Spleen (tissue), 7 donors: Measurements from ENCODE around the gene IRGC.

ENCODE experiments used
- POLR2A ChIP-seq, 3 donors: fragments of 450-650 bp; IDR thresholded peaks; one replicate each; pipeline ENCODE4 v1.5.1; 2017; ENCODE audit warnings: antibody characterized with exemption in 3 of 3, mild to moderate bottlenecking in 1 of 3
- POLR2AphosphoS5 ChIP-seq, 3 donors: sonication (generic); formaldehyde crosslinking; IDR thresholded peaks; one replicate each; pipeline ENCODE4 v1.5.1; 2017; ENCODE audit warnings: antibody characterized with exemption in 3 of 3
- TF ChIP-seq, protein P1 (sequence below), 11 experiments: fragments of 200-600 bp in 7 of 11; fragments of 450-650 bp in 4 of 11; sonication (generic) in 4 of 11; IDR thresholded peaks in 8 of 11; conservative IDR thresholded peaks in 3 of 11; 1 replicate in 7 of 11; 2 replicates in 4 of 11; pipeline versions ENCODE4 v1.4.0 to v1.8.0; 2016 to 2021; ENCODE audit warnings: antibody characterized with exemption in 11 of 11, inconsistent platforms in 4 of 11, mild to moderate bottlenecking in 1 of 11
- donor health status: DM: no; HTN: no; CAD: no; lungs with moderate emphysema.
- donor health status: DM: no; HTN: no; CAD: no.
- donor health status: DM: no; HTN: no; CAD: no.

- TF ChIP-seq, protein P1, sequence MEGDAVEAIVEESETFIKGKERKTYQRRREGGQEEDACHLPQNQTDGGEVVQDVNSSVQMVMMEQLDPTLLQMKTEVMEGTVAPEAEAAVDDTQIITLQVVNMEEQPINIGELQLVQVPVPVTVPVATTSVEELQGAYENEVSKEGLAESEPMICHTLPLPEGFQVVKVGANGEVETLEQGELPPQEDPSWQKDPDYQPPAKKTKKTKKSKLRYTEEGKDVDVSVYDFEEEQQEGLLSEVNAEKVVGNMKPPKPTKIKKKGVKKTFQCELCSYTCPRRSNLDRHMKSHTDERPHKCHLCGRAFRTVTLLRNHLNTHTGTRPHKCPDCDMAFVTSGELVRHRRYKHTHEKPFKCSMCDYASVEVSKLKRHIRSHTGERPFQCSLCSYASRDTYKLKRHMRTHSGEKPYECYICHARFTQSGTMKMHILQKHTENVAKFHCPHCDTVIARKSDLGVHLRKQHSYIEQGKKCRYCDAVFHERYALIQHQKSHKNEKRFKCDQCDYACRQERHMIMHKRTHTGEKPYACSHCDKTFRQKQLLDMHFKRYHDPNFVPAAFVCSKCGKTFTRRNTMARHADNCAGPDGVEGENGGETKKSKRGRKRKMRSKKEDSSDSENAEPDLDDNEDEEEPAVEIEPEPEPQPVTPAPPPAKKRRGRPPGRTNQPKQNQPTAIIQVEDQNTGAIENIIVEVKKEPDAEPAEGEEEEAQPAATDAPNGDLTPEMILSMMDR (IDR thresholded peaks at IDR 0.05 in 8 of 11, conservative IDR thresholded peaks at IDR 0.05 in 3 of 11), result no peak
- TF ChIP-seq POLR2A (IDR thresholded peaks at IDR 0.05) (no peak), POLR2AphosphoS5 (IDR thresholded peaks at IDR 0.05) (no peak)
Measured at GRCh38 chr19:43749898-43750297, 34.0 kb downstream of the IRGC start.
